Bladder microvascular endothelial cell (primary cell): ENCODE results near the gene PLEKHM1. TPM values are rescaled to one million over a fixed set of nuclear protein-coding genes. Genes with fewer than 3 reads are reported as not detected.

Experiments
- total RNA-seq: library from RNA; depleted of rRNA; stranded (reverse); fragments of >200 nt; gene quantifications from 2 replicates; pipeline ENCODE4 v1.2.3, GENCODE V29; 2014

The PLEKHM1 gene
- total RNA-seq = 10.0 and 32.0 TPM in 2 replicates

DNA sequence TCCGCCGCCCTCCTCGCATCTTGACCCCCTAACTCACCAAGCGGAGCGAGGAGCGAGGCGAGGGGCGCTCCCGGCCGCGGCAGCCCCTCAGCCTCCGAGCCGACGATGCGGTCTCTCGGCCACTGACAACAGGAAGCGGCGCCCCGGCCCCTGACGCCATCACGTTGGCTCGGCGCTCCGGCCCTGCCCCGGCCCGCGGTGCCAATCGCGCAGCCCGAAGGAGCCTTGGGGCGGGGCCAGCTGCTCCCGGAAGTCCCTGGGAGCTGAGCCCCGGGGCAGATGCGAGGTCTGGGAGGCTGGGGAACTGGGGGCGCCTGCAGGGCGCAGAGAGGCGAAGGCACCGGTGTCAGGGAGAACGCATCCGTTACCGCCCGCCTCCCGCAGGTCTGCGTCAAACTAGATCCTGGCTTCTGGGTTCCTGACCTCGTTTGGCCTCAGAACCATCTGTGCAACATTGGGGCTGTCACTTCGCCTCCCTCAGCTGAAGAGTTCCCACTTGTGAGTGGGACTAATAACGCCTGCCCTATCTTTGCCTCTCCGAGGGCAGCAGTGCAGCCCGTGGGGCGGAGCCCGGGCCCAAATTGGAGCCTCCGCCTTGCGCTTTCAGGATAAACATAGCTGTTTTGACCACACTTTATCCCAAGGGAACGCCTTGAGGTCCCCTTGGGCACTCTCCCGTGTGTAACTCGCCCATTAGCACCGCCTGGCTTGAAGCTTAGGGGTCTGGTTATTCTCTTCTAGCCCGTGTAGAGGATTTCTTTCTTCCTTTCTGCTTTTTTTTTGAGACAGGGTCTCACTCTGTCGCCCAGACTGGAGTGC, at the start of gene PLEKHM1:
TSS of gene PLEKHM1 (minus strand) at position 107 of the 819 bp plus-strand sequence. CDS start 8,237 bp downstream, outside the sequence.

GRCh38 chr17:45432405-45433158, 57.9 kb downstream of the PLEKHM1 start, which contains the start of gene ARHGAP27:
Gene ARHGAP27 (minus strand): TSS chr17:45432870. CDS start chr17:45430279, 2,591 bp downstream.

Other genes starting within 250 kb of the PLEKHM1 start
- not detected in 2 replicates for gene SPATA32, start 228.6 kb downstream of the PLEKHM1 start, total RNA-seq
- 1.9 and 3.6 TPM in 2 replicates for gene MAP3K14, start 173.7 kb downstream of the PLEKHM1 start, total RNA-seq
- 20.9 and 34.3 TPM in 2 replicates for gene ARHGAP27, start 57.9 kb downstream of the PLEKHM1 start, total RNA-seq